Right ventricle myocardium superior (tissue), 1 donor: Measurements from ENCODE around the gene LDHAL6A. TPM values are rescaled to one million over a fixed set of nuclear protein-coding genes. Genes with fewer than 3 reads are reported as not detected.
"Not testable (repeated sequence)": the region's sequence is repeated elsewhere in the genome, so short reads cannot be mapped to it uniquely, and the experiment has no call there.

Experiments
- ATAC-seq: fragments of 200-7000 bp; cut with Tn5 transposase; one replicate; pipeline ENCODE4 v1.9.1; 2020; ENCODE audit warnings: mild to moderate bottlenecking; ENCODE audit not compliant: poor library complexity
- DNase-seq: peaks from one replicate; pipeline ENCODE4 v3.0.0-alpha.2; 2020
- intact Hi-C: fragments of 100-400 bp; cut with DNase I; formaldehyde crosslinking; loops from one replicate; pipeline ENCODE4 v1.11.2; 2022
- long read RNA-seq: library from polyadenylated mRNA; unstranded; transcript quantifications from one replicate; pipeline ENCODE4 v2.0.0, GENCODE V29; 2021
- total RNA-seq: library from RNA; stranded (reverse); fragmentation: NEBNext Ultra II Directional; extraction: Animal tissue kit (Norgen Biotek cat#: 25700); gene quantifications from one replicate; pipeline ENCODE4 v1.2.1, GENCODE V29; 2021
- donor health status: DM: no; HTN: yes; CAD: no; lungs with severe emphysema.

LDHAL6A gene
- not detected for total RNA-seq
- long read RNA-seq = 0 reads

DNA sequence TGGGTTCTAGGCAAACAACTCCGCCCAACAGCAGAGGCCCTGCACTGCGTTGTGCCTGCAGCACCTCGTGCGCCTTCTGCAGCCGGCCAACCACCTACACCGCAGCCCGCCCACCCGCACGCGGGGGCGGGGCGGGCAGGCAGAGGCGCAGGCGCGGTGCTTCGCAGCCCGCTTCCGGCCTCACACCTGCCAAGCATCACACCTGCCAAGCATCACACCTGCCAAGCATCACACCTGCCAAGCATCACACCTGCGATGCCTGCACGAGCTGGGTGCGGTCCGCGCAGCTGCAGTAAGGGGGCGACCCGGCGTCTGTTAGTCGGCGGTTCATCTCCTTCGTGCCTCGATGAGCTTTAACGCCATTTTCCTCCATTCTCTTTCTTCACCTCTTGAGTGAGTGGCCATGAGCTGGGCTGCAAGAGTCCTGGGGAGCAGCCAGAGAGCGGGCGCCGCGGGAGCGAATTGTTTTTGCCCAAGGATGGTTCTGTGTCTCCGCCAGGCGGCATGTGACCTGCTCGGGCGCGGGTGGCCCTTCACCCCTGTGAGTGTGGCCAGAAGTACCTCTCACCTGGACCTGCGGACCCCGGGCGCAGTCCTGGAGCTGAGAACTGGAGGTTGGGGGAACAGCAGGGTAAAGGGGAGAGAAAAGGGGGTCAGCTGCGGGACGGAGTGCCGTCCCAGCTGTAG is at the start of gene LDHAL6A:
TSS of gene LDHAL6A (plus strand) at position 171 of the 687 bp plus-strand sequence. CDS start 825 bp downstream, outside the sequence.
- ATAC-seq (no peak), DNase-seq (no peak)
- intact Hi-C loops = no loop called here

DNA sequence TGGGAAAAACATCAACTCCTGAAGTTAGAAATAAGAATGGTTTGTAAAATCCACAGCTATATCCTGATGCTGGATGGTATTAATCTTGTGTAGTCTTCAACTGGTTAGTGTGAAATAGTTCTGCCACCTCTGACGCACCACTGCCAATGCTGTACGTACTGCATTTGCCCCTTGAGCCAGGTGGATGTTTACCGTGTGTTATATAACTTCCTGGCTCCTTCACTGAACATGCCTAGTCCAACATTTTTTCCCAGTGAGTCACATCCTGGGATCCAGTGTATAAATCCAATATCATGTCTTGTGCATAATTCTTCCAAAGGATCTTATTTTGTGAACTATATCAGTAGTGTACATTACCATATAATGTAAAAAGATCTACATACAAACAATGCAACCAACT is 48.3 kb upstream of the LDHAL6A start:
- intact Hi-C loops, DNase-seq, ATAC-seq: not testable (repeated sequence)

DNA sequence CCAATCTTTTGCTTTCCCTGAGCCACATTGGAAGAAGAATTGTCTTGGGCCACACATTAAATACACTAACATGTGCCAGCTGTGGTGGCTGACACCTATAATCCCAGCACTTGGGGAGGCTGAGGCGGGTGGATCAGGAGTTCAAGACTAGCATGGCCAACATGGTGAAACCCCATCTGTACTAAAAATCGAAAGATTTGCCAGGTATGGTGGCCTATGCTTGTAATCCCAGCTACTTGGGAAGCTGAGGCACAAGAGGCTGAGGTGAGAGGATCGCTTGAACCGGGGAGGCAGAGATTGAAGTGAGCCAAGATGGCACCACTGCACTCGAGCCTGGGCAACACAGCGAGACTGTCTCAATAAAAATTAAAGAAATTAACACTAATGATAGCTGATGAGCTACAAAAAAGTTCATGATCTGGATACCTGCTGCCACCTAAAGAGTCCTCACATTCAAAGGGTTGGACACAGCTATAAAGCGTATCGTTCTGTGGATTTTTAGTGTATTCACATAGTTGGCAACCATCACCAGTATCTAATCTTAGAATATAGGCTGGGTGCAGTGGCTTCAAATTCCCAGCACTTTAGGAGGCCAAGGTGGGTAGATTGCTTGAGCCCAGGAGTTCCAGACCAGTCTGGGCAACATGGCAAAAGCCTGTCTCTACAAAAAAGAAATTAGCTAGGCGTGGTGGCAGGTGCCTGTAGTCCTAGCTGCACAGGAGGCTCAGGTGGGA is 46.9 kb upstream of the LDHAL6A start:
- no peak for DNase-seq
- intact Hi-C loops = no loop called here
- no peak for ATAC-seq

DNA sequence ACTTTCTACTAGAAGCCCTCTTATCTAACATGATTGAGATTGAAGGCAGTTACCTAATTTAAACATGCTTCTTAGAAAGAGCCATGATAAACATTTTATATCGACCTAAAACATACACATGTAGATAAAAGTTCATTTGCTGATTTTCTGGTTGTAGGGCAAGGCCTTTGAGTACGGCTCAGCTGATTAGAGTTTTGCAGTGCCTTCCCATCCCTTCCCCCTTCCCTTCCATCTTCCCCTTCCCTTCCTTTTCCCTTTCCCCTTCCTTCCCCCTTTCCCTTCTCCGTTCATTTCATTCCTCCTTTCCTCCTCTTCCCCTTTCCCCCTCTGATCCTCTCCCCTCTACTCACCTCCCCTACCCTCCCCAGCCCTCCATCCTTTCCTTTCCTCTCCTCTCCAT is 39.2 kb upstream of the LDHAL6A start:
- no peak for DNase-seq
- ATAC-seq = no peak
- intact Hi-C loops = no loop called here

DNA sequence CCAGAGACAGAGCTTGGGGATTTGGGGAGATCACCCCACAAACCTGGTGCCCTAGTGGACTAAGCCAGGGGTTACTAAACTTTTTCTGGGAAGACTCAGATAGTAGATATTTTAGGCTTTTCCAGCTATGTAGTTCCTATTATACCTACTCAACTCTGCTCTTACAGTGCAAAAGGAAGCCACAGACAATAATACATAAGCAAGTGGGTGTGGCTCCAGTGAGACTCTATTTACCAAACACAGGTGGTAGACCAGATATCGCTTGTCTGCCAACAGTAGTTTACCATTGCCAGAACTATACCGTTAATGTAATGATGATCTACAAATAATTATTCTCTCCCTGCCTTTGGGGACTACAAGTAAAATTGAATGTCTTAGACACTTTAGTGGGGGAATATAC is 36.6 kb upstream of the LDHAL6A start:
- DNase-seq (no peak), ATAC-seq (no peak)
- intact Hi-C loops = no loop called here

DNA sequence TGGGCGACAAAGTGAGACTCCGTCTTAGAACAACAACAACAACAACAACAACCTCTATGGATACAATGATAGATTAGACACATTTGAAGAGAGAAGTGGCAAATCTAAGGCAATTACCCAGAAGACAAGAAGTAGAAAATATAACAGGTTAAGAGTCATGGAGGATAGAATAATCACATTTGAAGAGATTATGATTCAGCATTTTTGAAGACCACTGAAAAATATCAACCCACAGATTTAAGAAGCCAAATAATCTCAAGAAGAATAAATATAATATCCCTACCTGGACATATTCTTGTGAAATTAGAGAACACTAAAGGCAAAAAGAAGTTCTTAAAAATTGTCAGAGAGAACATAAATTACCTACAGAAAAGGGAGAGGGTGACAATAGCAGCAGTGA is 35.6 kb upstream of the LDHAL6A start:
- DNase-seq = no peak
- ATAC-seq = no peak
- intact Hi-C loops = no loop called here

DNA sequence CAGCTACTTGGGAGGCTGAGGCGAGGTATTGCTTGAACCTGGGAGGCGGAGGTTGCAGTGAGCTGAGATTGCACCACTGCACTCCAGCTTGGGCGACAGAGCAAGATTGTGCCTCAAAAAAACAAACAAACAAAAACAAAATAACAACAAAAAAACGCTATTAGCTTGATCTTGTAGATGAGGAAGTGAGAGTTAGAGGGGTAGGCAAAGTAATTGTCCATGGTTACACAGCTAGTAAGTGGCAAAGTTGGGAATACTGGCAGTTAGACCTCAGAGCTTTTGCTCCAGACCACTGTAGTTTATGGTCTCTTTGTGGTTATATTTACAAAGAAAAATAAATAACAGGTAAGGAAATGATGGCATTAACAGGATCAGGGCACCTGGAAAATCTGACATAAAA is 28.4 kb upstream of the LDHAL6A start:
- intact Hi-C loops = no loop called here
- DNase-seq = no peak
- no peak for ATAC-seq

DNA sequence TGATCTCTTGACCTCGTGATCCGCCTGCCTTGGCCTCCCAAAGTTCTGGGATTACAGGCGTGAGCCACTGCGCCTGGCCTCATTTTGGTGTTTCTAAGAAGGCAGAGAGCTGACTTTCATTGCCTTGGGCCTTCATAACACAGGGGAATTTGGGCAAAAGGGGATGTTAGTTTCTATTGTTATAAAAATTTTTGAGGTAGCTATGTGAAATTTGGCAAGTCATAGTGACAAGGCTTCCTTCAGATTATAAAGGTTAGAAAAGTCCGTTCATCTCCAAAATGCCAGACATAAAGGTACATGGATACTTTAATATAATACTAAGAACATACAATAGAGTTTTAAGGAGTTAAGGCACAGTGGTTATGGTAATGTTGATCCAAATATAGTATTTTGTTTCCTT is 26.3 kb upstream of the LDHAL6A start:
- ATAC-seq = no peak
- intact Hi-C loops = no loop called here

DNA sequence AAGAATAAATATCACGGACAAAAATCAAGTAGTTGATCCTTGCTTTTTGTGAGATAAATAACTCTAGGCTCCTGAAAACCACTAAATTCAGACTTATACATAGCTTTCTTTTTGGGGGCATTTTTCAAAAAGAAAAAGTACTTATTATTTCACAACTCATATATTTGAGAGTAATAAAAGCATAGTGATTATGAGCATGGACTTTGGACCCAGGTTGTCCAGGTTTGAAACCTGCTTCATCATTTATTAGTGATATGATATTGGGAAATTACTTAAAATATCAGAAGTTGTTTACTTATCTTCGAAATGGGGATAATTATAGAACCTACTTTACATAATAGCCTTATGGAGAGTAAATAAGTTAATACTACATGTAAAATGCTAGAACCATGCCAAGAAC is 17.0 kb upstream of the LDHAL6A start:
- intact Hi-C loops = no loop called here
- DNase-seq (no peak), ATAC-seq (no peak)

More for the DNA sequence above, 26.3 kb upstream of the LDHAL6A start:
- DNase-seq = no peak

DNA sequence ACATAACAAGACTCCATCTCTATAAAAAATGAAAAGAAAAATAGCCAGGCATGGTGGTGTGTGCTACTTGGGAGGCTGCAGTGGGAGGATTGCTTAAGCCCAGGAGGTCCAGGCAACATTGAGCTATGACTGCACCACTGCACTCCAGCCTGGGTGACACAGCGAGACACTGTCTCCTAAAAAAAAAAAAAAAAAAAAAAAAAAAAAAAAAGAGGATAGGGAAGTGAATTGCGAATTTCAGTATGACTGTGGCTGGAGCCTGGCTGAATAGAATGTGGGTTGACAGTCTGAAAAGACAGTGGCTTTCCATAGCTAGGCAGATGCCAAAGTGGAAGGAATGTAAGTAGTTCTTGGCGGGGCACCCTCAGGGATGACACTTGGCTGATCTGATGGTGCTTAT is 6.4 kb upstream of the LDHAL6A start:
- ATAC-seq = no peak
- intact Hi-C loops = no loop called here
- DNase-seq = no peak

DNA sequence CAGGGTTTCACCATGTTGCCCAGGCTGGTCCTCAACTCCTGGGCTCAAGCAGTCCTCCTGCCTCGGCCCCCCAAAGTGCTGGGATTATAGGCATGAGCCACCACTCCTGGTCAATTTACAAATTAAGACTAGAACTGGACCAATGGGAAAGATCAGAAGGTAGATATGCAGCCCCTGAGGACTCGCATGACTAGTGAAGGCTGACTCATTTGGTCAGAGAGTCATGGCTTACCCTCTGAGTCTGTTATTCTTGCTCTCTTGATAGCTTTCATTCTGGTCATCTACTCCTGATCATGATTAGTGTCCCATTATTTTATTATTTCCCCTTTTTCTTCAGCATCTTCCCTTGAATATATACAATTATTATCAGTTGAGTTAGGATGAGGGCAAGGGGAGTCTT is 2.7 kb upstream of the LDHAL6A start:
- no peak for ATAC-seq
- intact Hi-C loops = no loop called here

DNA sequence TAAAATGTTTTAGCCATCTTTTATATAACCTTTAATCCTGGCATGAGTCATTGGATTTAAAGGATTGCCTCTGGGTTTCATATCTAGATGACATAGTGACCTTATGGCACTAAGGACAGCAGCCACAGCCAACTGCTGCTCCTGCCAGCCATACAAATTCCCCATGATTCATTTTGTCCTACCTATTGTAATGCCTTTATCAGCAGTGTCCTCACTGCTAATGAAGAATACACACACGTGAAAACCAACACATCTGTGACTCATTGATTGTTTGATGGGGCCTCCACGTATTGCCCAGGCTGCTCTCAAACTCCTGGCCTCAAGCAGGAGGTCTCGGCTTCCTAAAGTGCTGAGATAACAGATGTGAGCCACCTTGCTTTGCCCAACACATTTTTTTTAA is 1.8 kb downstream of the LDHAL6A start:
- DNase-seq (no peak), ATAC-seq (no peak)
- intact Hi-C loops = no loop called here

More for the DNA sequence above, 2.7 kb upstream of the LDHAL6A start:
- no peak for DNase-seq

DNA sequence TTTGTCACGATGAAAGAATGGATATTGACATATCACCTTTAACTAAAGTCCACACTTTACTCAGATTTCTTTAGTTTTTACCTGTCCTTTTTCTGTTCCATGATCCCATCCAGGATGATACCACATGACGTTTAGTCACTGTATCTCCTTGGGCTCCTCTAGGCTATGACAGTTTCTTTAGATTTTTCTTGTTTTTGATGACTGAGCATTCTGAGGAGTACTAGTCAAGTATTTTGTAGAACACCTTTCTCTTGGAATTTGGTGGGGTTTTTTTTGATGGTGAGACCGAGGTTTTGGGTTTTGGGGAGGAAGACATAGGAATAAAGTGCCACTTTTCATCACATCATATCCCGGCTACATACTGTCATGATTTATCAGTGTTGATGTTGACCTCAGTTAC is 4.0 kb downstream of the LDHAL6A start:
- intact Hi-C loops = no loop called here
- DNase-seq (no peak), ATAC-seq (no peak)

DNA sequence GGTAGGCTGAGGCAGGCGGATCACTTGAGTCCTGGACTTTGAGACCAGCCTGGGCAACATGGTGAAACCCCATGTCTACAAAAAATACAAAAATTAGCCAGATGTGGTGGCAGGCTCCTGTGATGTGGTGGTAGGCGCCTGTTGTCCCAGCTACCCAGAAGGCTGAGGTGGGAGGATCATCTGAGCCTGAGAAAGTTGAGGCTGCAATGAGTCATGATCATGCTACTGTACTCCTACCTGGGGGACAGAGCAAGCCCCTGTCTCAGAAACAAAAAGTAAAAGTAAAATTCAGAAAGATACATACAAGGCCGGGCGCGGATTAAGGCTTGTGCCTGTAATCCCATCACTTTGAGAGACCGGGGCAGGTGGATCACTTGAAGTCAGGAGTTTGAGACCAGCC is 6.3 kb downstream of the LDHAL6A start:
- ATAC-seq = no peak
- no peak for DNase-seq
- intact Hi-C loops = no loop called here

DNA sequence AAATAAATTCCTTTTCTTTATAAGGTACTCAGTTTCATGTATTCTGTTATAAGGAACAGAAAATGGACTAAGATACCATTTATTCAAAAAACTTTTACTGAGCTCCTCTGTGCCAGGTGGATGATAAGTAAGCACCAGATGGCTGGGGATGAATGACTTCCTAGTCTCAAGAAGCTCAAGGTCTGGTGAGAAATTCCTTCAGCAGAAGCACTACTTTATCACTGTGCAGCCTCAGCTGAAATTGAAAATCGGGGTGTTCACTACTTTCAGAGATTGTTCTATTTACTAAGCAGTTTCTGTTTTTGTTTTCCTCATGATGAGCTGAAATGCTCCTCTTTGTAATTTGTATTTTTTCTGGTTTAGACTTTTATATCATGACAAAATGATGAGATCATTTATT is 7.8 kb downstream of the LDHAL6A start:
- ATAC-seq (no peak), DNase-seq (no peak)
- intact Hi-C loops = no loop called here

DNA sequence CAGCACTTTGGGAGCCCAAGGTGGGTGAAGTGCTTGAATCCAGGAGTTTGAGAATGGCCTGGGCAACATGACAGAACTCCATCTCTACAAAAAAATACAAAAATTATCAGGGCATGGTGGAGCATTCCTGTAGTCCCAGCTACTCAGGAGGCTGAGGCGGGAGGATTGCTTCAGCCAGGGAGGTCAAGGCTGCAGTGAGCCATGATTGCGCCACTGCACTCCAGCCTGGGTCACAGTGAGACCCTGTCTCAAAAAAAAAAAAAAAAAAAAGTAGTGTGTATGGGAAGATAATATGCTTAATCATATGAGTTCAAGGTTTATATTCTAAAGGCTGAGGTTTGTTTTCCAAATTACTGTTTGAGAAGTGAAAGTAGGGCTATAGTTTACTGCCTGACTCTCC is 10.7 kb downstream of the LDHAL6A start:
- intact Hi-C loops = no loop called here
- no peak for ATAC-seq
- DNase-seq = no peak

DNA sequence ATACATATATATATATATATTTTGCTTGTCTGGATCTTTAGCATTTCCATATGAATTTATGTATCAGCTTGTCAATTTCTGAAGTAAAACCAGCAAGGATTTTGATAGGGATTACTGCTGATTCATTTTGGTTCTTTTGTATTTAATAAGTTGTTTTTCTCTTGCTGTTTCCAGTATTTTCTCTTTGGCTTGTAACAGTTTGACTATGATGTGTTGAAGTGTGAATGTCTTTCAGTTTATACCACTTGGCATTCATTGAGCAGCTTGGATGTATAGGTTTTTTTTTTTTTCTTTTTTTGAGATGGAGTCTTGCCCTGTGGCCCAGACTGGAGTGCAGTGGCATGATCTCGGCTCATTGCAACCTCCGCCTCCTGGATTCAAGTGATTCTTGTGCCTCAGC is 12.4 kb downstream of the LDHAL6A start:
- no peak for DNase-seq
- no peak for ATAC-seq
- intact Hi-C loops = no loop called here

DNA sequence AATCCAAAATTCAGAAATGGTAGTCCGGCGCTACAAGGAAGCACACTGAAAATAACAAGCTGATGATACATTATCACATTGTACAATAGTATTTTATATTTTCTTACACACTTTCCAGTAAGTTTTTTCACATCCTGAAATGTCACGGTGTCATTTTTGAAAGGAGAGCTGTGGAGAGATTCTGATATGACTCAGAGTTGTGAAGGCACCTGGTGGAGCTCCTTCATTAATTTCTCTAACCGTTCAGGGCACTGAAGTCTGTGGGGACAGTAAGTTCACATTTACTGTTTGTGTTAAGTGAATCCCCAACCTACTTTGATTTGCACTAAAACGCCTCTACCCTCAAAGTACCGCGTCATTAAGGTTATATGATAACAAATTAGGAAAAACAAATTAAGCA is 13.3 kb downstream of the LDHAL6A start:
- no peak for ATAC-seq

DNA sequence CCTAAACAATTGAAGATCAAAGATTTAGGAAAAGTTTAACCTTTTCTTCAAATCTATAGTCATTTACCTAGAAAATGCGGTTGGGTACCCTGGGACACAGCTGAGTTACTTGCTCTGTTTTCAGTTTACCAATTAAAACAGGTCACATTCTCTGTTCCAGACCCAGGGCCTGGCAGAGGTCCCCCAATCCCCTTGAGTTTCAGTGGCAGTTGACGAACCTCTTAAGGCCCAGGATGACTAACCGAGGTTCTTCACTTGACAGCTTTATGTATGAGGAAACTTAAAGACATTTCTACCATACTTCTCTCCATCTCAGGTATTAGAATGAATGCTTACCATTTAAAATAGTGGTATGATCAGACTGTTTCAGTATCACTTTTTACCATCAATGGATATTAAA is 16.3 kb downstream of the LDHAL6A start:
- no peak for DNase-seq
- ATAC-seq = no peak
- intact Hi-C loops = no loop called here

More for the DNA sequence above, 13.3 kb downstream of the LDHAL6A start:
- intact Hi-C loops = no loop called here
- DNase-seq = no peak

DNA sequence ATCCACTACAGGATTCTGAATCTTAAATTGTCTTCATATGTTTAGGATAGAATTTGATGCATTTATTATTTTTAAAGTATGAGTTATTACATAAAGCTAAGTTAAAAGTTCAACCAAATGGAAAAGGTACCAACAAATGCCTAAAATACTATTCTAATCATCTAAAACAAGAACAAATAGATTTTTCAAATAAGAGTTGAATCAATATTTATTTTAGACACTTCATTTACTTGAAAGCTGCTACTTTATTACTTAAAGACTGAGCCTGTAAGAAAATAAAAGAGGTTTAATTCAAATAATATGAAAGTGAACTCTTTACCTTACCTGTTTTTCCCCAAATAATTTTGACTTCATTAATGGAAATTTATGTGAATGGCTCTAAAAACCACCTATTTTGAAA is 16.9 kb downstream of the LDHAL6A start:
- intact Hi-C loops = no loop called here
- DNase-seq (no peak), ATAC-seq (no peak)
